Neuron (in vitro differentiated cells): ENCODE measurements around the gene FOXRED2.
A peak's percentile ranks its signal among the peaks of the same experiment; 100 is the strongest.
"Not testable (repeated sequence)": the region's sequence is repeated elsewhere in the genome, so short reads cannot be mapped to it uniquely, and the experiment has no call there.

Experiments used
- H2AFZ ChIP-seq: one replicate; pipeline ENCODE4 v1.6.1; 2013; ENCODE audit warnings: low read depth, mild to moderate bottlenecking, inconsistent platforms, low read length, moderate library complexity
- H3K27me3 ChIP-seq: one replicate; pipeline ENCODE4 v1.6.1; 2013; ENCODE audit warnings: low read length; ENCODE audit not compliant: insufficient read depth
- H3K36me3 ChIP-seq: one replicate; pipeline ENCODE4 v1.6.1; 2013; ENCODE audit warnings: low read length; ENCODE audit not compliant: insufficient read depth
- H3K4me1 ChIP-seq: one replicate; pipeline ENCODE4 v1.6.1; 2013; ENCODE audit warnings: low read length; ENCODE audit not compliant: insufficient read depth
- H3K4me3 ChIP-seq: 2 replicates; pipeline ENCODE4 v1.5.1; 2013; ENCODE audit warnings: mild to moderate bottlenecking, low read length, moderate library complexity
- H3K9me3 ChIP-seq: one replicate; pipeline ENCODE4 v1.6.1; 2013; ENCODE audit warnings: low read length

FOXRED2 gene

DNA sequence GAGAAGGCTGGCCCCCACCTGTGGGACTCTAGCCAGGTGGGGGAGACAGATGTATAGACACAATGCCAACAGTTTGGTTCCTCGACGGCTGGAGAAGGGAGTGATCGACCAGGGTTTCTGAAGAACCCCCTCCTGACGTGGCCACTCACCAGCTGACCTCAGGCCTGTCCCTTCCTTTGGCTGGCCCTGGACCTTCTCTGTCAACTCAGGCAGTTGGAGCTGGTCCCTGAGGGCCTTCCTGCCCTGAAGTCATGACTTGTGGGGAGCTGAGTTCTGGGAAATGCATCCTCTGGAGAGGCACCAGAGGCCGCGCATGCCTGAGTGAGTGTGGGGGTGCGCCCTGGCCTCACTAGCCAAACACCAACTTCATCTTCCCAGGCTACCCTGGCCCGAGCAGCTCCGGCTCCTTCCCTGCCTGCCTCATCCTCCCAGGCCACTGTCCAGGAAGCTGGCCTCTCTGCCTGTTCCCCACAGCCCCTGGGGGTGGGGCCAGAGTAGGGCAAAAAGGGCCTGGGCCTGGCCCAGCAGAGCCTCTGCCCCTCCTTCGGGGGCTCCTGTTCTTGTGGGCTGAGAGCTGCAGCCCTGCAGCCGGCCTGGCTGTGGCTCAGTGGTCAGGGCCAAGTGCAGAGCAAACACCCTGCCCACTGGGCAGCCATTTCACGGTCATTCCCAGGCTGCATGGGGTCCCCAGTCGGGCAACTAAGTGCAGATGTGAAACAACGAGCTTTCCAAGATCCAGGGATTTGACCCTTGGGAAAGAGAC, 49.0 kb downstream of the FOXRED2 start:
- no peaks in the 10 kb centered on the region for H3K27me3 ChIP-seq
- H3K4me3 ChIP-seq, result no peak overlapping the region
- no peak overlapping the region for H2AFZ ChIP-seq
- H3K36me3 ChIP-seq, result no peaks in the 10 kb centered on the region
- H3K4me1 ChIP-seq, result peaks cover 6% of the 10 kb centered on the region
- no peaks in the 10 kb centered on the region for H3K9me3 ChIP-seq

DNA sequence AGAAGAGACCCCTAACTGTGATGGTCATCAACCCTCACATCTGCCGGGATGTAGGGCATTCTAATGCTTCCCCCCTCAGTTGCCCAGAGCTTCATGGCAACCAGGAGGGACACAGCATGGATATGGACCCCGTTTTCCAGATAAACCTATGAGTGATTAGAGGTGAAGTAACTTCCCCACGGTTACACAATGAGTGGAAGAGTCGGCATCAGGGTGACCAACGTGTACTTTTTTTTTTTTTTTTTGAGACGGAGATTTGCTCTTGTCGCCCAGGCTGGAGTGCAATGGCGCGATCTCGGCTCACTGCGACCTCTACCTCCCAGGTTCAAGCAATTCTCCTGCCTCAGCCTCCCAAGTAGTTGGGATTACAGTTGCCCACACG, 50.4 kb downstream of the FOXRED2 start:
- H2AFZ ChIP-seq, result no peak overlapping the region
- no peaks in the 10 kb centered on the region for H3K9me3 ChIP-seq
- no peaks in the 10 kb centered on the region for H3K27me3 ChIP-seq
- H3K36me3 ChIP-seq, result no peaks in the 10 kb centered on the region
- no peak overlapping the region for H3K4me3 ChIP-seq
- peaks cover 6% of the 10 kb centered on the region for H3K4me1 ChIP-seq

DNA sequence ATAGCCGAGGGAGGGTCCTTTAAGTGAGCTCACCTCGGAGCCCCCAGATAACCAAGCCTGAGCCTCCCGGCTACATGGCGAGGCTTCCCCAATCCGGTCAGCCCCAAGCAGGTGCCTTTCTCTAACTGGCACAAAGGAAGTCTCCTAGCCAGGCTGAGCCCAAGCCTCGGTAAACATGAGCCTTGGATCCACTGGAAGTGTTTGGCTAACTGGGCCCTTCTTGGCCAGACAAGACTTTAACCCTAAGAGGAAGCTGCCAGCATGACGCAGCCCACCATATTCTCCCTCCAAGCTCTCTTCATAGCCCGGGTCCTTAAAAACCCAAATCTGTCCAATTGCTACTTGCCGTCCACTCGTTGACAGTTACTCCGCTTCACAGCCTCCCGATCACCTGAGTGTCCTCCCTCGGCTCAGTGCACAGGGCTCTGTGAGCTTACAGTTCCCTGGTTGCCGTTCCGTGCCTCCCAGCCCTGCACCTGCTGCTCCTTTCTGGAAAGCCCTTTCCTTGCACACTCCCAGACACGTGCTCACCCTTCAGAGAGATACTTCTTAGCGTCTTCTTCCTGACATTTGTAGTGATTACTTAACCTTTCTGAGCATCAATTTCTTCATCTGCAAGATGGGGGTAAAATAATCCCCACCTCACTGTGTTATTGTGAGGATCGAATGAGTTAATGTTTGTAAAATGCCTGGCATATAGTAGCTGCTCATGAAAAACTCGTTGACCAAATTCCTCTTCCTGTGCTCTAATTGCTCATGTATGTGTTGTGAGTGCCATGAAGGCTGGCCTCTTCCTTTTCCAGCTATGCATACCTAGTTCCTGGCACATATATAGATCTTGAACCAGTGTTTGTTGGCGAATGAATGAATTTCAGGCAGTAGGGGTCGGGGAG, 51.0 kb downstream of the FOXRED2 start:
- H3K4me1 ChIP-seq, result peaks cover 6% of the 10 kb centered on the region
- H3K27me3 ChIP-seq, result no peaks in the 10 kb centered on the region
- H3K36me3 ChIP-seq, result no peaks in the 10 kb centered on the region
- H3K4me3 ChIP-seq, result no peak overlapping the region
- H2AFZ ChIP-seq, result peak overlapping the region; percentile 31
- no peaks in the 10 kb centered on the region for H3K9me3 ChIP-seq

DNA sequence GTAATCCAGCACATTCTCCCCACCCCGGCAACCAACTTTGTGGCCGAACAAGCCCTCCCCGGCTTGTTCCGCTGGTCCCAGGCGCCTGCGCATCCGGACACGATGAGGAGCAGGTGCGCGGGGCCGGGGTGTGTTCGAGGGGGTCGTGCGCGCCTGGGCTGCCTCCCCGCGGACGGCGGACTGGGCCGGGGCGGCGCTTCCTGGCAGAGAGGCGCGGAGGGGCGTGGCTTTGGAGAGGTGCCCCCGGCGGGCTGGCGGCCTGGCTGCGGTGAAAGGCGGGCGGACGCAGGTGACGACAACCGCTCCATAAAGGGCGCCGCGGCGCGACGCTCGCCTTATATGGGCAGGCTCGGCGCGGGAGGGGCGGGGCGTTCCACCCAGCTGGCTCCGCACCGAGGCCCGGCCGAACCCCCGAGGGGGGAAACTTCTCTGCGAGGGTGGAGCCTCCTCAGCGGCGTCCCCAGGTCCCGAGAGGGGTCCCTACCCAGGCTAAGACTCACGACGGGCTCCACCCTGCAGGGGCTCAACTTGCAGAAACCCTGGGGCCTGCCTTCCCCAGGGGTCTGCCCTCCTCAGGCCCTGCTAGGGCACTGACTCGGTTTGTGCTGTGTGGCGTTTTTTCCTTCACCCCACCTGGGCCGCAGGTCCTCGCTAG, 51.8 kb downstream of the FOXRED2 start:
- H3K9me3 ChIP-seq, result no peaks in the 10 kb centered on the region

DNA sequence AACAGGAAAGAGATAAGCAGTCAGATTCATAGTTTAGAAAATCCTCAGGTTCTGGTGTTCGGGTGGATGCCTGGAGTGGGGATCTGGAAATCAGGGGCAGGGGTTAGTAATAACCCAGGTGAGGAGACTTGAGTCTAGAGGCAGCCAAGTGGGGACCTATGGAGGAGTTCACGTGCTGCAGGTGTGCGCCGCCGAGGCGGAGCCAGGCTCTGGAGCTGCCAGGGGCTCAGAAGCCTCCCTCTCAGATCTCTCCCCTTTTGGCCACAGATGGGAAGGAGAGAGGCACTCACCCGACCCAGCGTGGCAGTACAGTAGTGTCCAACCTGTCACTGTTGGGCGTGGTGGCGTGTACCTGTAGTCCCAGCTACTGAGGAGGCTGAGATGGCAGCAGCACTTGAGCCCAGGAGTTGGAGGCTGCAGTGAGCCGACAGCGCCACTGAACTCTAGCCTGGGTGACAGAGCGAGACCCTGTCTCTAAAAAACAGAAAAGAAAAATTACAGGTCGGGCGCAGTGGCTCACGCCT, 52.9 kb downstream of the FOXRED2 start:
- H3K4me1 ChIP-seq, result no peaks in the 10 kb centered on the region
- no peaks in the 10 kb centered on the region for H3K27me3 ChIP-seq
- no peaks in the 10 kb centered on the region for H3K9me3 ChIP-seq
- H3K4me3 ChIP-seq, result no peak overlapping the region
- H2AFZ ChIP-seq, result no peak overlapping the region
- H3K36me3 ChIP-seq, result no peaks in the 10 kb centered on the region

More for the DNA sequence above, 51.8 kb downstream of the FOXRED2 start:
- Histone ChIP-seq H3K36me3 (no peaks in the 10 kb centered on the region), H3K27me3 (no peaks in the 10 kb centered on the region), H3K4me3 (no peak overlapping the region), H3K4me1 (peaks cover 6% of the 10 kb centered on the region), H2AFZ (peak overlapping the region; percentile 31)

DNA sequence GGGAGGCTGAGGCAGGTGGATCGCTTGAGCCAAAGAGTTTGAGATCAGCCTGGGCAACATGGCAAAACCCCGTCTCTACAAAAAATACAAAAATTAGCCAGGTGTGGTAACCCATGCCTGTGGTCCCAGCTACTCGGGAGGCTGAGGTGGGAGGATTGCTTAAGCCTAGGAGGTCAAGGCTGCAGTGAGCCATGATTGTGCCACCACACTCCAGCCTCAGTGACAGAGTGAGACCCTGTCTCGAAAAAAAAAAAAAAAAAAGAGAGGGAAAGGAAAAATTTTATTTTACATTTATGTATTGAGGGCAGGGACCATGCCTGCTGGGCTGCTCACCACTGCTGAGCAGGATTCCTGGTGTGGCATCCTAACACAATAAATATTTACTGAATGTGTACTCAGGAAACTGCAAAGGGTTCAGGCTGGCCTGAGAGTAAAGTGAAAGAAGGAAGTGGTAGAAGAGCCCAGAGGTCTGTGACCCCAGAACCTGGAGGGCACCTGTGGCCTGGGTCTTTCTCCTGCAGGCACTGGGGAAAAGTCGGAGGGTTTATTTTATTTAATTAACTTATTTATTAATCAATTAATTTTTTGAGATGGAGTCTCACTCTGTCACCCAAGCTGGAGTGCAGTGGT, 53.7 kb downstream of the FOXRED2 start:
- H3K9me3 ChIP-seq, H3K36me3 ChIP-seq, H3K4me1 ChIP-seq, H3K27me3 ChIP-seq, H2AFZ ChIP-seq, H3K4me3 ChIP-seq: not testable (repeated sequence)

DNA sequence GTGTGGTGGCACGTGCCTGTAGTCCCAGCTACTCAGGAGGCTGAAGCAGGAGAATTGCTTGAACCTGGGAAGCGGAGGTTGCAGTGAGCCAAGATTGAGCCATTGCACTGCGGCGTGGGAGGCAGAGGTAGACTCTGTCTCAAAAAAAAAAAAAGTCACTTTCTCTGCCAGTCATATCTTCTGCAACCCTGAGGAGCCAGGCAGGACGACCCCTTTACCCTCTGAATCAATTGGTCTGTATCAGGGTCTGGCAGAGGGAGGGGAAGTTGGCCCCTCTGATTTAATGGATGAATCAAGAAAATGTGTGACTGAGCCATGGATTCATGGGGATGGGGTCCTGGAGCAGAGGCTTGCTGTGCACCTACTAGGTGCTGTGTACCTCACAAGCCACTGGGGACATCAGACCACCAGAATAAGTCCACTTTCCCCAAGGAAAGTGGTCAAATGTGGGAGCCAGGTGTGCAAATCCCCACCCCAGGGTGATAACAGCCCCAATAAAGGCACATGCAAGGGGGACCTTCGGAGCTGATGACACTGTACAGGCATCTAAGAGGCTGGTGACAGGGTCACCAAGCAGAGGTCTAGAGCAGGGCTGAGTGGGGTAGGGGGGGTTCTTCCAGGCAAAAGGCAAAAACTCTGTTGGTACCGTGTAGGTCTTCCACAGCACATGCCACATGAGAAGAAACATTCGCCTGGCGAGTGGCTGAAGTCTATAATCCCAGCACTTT, 54.4 kb downstream of the FOXRED2 start:
- Histone ChIP-seq H3K36me3 (no peaks in the 10 kb centered on the region), H3K4me1 (no peaks in the 10 kb centered on the region), H3K9me3 (no peaks in the 10 kb centered on the region), H3K27me3 (no peaks in the 10 kb centered on the region), H2AFZ (no peak overlapping the region), H3K4me3 (no peak overlapping the region)

DNA sequence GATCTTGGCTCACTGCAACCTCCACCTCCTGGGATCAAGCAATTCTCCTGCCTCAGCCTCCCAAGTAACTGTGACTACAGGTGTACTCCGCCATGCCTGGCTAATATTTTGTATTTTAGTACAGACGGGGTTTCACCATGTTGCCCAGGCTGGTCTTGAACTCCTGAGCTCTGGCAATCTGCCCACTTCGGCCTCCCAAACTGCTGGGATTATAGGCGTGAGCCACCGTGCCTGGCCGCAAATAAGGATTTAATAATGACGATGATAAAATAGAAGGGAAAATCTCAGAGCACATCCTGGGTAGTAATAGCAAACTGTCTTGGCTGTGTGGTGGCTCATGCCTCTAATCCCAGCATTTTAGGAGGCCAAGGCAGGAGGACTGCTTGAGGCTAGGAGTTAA, 55.9 kb downstream of the FOXRED2 start:
- not testable (repeated sequence) for H3K36me3 ChIP-seq, H3K9me3 ChIP-seq, H3K4me1 ChIP-seq, H3K27me3 ChIP-seq, H3K4me3 ChIP-seq, H2AFZ ChIP-seq

DNA sequence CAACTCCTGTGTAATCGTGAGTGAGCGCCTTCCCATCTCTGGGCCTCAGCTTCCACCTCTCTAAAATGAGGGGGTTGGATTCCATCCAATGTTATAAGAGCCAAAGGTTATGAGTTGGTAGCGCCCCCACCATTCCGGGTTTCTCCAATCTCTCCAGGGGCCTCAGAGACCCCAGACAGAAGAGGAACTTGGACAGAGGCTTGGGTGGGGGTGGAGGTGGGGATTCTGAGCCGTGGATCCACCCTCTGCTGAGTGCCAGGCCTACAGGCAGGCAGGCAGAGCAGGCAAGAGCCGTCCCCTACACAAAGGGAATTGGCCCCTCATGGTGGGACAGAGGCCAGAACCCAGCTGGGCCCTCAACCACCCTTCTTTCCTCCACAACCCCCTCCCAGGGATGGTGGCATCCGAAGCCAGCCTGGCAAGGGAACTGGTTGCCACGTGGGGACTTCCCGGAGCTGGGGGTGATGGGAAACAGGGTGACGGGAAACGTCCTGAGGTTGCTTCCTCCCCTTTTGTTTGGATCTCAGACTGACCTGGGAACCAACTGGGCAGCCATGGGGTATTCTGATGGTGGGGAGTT, 57.2 kb downstream of the FOXRED2 start:
- H2AFZ ChIP-seq, result no peak overlapping the region
- H3K4me3 ChIP-seq, result no peak overlapping the region
- H3K9me3 ChIP-seq, result no peaks in the 10 kb centered on the region
- H3K4me1 ChIP-seq, result no peaks in the 10 kb centered on the region
- no peaks in the 10 kb centered on the region for H3K36me3 ChIP-seq
- H3K27me3 ChIP-seq, result no peaks in the 10 kb centered on the region

DNA sequence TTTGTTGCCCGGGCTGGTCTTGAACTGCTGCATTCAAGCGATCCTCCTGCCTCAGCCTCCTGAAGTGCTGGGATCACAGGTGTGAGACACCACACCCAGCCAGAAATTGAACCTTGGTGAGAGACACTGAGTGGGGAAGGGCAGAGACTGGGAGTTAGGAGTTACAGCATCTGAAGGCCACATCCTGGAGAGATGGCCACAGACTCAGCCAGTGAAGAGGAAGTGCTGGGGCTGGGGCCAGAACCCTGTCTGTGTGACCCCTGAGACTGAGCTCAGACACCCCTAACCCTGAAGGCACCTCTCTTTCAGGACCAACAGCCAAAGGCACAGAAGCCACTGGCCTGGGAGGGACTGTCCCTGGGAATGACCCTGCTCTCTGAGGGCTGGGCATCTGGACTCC, 59.2 kb downstream of the FOXRED2 start:
- no peak overlapping the region for H2AFZ ChIP-seq
- no peaks in the 10 kb centered on the region for H3K9me3 ChIP-seq
- no peaks in the 10 kb centered on the region for H3K36me3 ChIP-seq
- no peak overlapping the region for H3K4me3 ChIP-seq
- no peaks in the 10 kb centered on the region for H3K4me1 ChIP-seq
- H3K27me3 ChIP-seq, result no peaks in the 10 kb centered on the region

DNA sequence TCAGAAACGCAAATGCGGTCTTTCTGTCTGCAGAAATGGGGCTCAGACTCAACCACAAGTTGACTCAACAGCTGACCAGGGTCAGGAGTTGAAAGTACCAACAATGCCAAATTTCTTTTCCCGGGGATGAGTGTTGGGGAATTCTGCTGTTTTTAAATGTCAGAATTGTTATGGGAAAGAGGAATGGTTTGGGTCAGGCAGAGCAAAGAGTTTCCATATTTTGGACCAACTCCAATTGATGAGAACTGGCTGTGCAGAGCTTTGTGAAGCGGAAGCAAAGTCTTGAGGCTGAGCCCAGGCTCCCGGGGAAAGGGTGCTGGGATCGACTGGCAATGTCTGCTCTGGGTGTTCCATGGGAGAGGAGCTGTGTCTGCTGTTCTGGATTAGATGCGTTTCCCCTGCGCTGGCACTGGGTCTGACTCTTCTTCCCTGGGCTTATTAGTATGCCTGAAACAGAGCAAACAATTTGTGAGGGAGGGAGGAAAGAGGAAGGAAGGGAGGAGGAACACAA, 61.6 kb downstream of the FOXRED2 start:
- Histone ChIP-seq H3K27me3 (no peaks in the 10 kb centered on the region), H3K9me3 (no peaks in the 10 kb centered on the region), H3K36me3 (no peaks in the 10 kb centered on the region), H3K4me1 (no peaks in the 10 kb centered on the region), H3K4me3 (no peak overlapping the region), H2AFZ (no peak overlapping the region)
